ENCODE measurements around the gene RXFP4.

The RXFP4 gene

GRCh38 chr1:155961937-155962336 lies 20.5 kb downstream of the RXFP4 start:
- DNase-seq = peak; percentile 84

GRCh38 chr1:155962599-155963211 lies 21.3 kb downstream of the RXFP4 start:
- no peak for DNase-seq

- no peak for DNase-seq
Measured at GRCh38 chr1:155964193-155964592, 22.8 kb downstream of the RXFP4 start.

GRCh38 chr1:155966135-155966534 lies 24.7 kb downstream of the RXFP4 start:
- DNase-seq = no peak

GRCh38 chr1:155966750-155967149 lies 25.3 kb downstream of the RXFP4 start:
- no peak for DNase-seq

- DNase-seq = no peak
Measured at GRCh38 chr1:155967341-155968050, 26.1 kb downstream of the RXFP4 start.

- no peak for DNase-seq
Measured at GRCh38 chr1:155968051-155968400, 26.6 kb downstream of the RXFP4 start.

- peak; percentile 81 for DNase-seq
Measured at GRCh38 chr1:155968670-155969069, 27.2 kb downstream of the RXFP4 start.

GRCh38 chr1:155969377-155969791 lies 27.9 kb downstream of the RXFP4 start:
- DNase-seq = no peak

GRCh38 chr1:155970531-155971167 lies 29.2 kb downstream of the RXFP4 start:
- peak; percentile 70 for DNase-seq

- no peak for DNase-seq
Measured at GRCh38 chr1:155971910-155972809, 30.7 kb downstream of the RXFP4 start.

GRCh38 chr1:155973723-155974122 lies 32.3 kb downstream of the RXFP4 start:
- DNase-seq = no peak

GRCh38 chr1:155974208-155975115 lies 33.0 kb downstream of the RXFP4 start:
- no peak for DNase-seq

- no peak for DNase-seq
Measured at GRCh38 chr1:155975375-155976061, 34.1 kb downstream of the RXFP4 start.

- DNase-seq = peak; percentile 82
Measured at GRCh38 chr1:155976062-155976912, 34.8 kb downstream of the RXFP4 start.

- no peak for DNase-seq
Measured at GRCh38 chr1:155976913-155977689, 35.7 kb downstream of the RXFP4 start.

- peak; percentile 26 for DNase-seq
Measured at GRCh38 chr1:155977690-155978324, 36.4 kb downstream of the RXFP4 start.

GRCh38 chr1:155978325-155978972 lies 37.0 kb downstream of the RXFP4 start, which contains the start of gene ARHGEF2:
Gene ARHGEF2, minus strand, starts transcription at chr1:155978547. Its CDS starts 120 bp downstream, at chr1:155978427.
- peak; percentile 83 for DNase-seq

Data from fibroblast of skin of abdomen (primary cell).